Caco-2 (cell line): ENCODE measurements around the gene UBALD1. TPM values are rescaled to one million over a fixed set of nuclear protein-coding genes. Genes with fewer than 3 reads are reported as not detected.
"Not testable (repeated sequence)": the region's sequence is repeated elsewhere in the genome, so short reads cannot be mapped to it uniquely, and the experiment has no call there.

Experiments
- BruUV-seq: library from RNA; stranded (reverse); fragments of 400-500 nt; replicated peaks from 2 replicates; lab custom pipeline; 2021; lab: Mats Ljungman, UMichigan
- CTCF ChIA-PET: fragments of 300-600 bp; sonication (Branson Sonifier 250); formaldehyde crosslinking; loops from one replicate; lab custom pipeline; 2022; ENCODE audit warnings: antibody characterized with exemption; lab: Charles Lee
- POLR2A ChIA-PET: fragments of 300-600 bp; sonication (Branson Sonifier 250); formaldehyde crosslinking; loops from one replicate; lab custom pipeline; 2022; ENCODE audit warnings: antibody characterized with exemption; lab: Charles Lee
- DNase-seq, 2 experiments: peaks; one replicate each; pipeline versions ENCODE4 v3.0.0 to v3.0.0-alpha.2; 2020 to 2022
- H3K27me3 ChIP-seq: replicated peaks from 2 replicates; pipeline ENCODE4 v1.6.0; 2011; ENCODE audit warnings: low read length; ENCODE audit not compliant: control insufficient read depth, insufficient read depth
- H3K36me3 ChIP-seq: 2 replicates; pipeline ENCODE4 v1.5.1; 2011; ENCODE audit warnings: low read length; ENCODE audit not compliant: control insufficient read depth, insufficient read depth
- H3K4me1 ChIP-seq: fragments of 250-450 bp; sonication (Bioruptor Pico); 2 replicates; pipeline ENCODE4 v1.5.1; 2020; ENCODE audit warnings: mild to moderate bottlenecking
- H3K4me3 ChIP-seq: 2 replicates; pipeline ENCODE4 v1.5.1; 2011; ENCODE audit warnings: low read depth, mild to moderate bottlenecking, control low read depth, low read length
- H3K9me3 ChIP-seq: fragments of 250-450 bp; sonication (Bioruptor Pico); 2 replicates; pipeline ENCODE4 v1.5.1; 2020; ENCODE audit warnings: mild to moderate bottlenecking, moderate library complexity
- H3K27ac Mint-ChIP-seq: one replicate; pipeline ENCODE4 v1.8.0; 2022; ENCODE audit warnings: mixed read lengths; ENCODE audit not compliant: unreplicated experiment
- H3K27me3 Mint-ChIP-seq: one replicate; pipeline ENCODE4 v1.8.0; 2022; ENCODE audit warnings: mixed read lengths; ENCODE audit not compliant: insufficient read depth, unreplicated experiment
- H3K36me3 Mint-ChIP-seq: one replicate; pipeline ENCODE4 v1.8.0; 2022; ENCODE audit warnings: mild to moderate bottlenecking, mixed read lengths; ENCODE audit not compliant: insufficient read depth, unreplicated experiment
- H3K4me1 Mint-ChIP-seq: one replicate; pipeline ENCODE4 v1.8.0; 2022; ENCODE audit warnings: low read depth, mixed read lengths; ENCODE audit not compliant: unreplicated experiment
- H3K4me3 Mint-ChIP-seq: one replicate; pipeline ENCODE4 v1.8.0; 2022; ENCODE audit warnings: mild to moderate bottlenecking, moderate library complexity, mixed read lengths; ENCODE audit not compliant: unreplicated experiment
- H3K9me3 Mint-ChIP-seq: one replicate; pipeline ENCODE4 v1.8.0; 2022; ENCODE audit warnings: mixed read lengths; ENCODE audit not compliant: unreplicated experiment
- intact Hi-C: fragments of 100-400 bp; cut with micrococcal nuclease; formaldehyde crosslinking; loops from one replicate; pipeline ENCODE4 v1.10.0; 2022; ENCODE audit not compliant: unreplicated experiment
- total RNA-seq: library from RNA; stranded (reverse); gene quantifications from 2 replicates; pipeline ENCODE4 v1.2.3, GENCODE V29; 2022
- TF ChIP-seq, protein P1 (sequence below), 2 experiments: fragments of 200-600 bp in 1 of 2; IDR thresholded peaks; 1 replicate in 1 of 2; 2 replicates in 1 of 2; pipeline versions ENCODE4 v1.5.1 to v1.8.0; 2011 to 2022; ENCODE audit warnings: antibody characterized with exemption in 1 of 2, control low read depth in 1 of 2, inconsistent platforms in 1 of 2, low read depth in 1 of 2, low read length in 1 of 2, mild to moderate bottlenecking in 1 of 2, moderate library complexity in 1 of 2; ENCODE audit not compliant: insufficient read depth in 1 of 2, severe bottlenecking in 1 of 2, unreplicated experiment in 1 of 2

UBALD1 gene
- total RNA-seq, 1 experiment from 2014 or later: 32.4 TPM

GRCh38 chr16:4578961-4579530 lies 35.6 kb downstream of the UBALD1 start:
- Histone ChIP-seq H3K9me3 (no peaks in the 10 kb centered on the region), H3K4me1 (no peaks in the 10 kb centered on the region), H3K27me3 (no peaks in the 10 kb centered on the region), H3K36me3 (no peaks in the 10 kb centered on the region), H3K4me3 (no peak overlapping the region)
- no TSS peak for BruUV-seq
- no peaks in the 10 kb centered on the region for H3K9me3 Mint-ChIP-seq
- ChIA-PET CTCF (interaction anchor here (0.6 to 0.8 kb wide), 2 partner anchors 30 to 57 kb away, joined by 3 read pairs; no protein-coding TSS in a partner anchor), POLR2A (no interaction called here)
- no peaks in the 10 kb centered on the region for H3K27me3 Mint-ChIP-seq
- no peak for DNase-seq
- no peaks in the 10 kb centered on the region for H3K4me1 Mint-ChIP-seq
- H3K27ac Mint-ChIP-seq: no peak overlapping the region
- TF ChIP-seq, protein P1, sequence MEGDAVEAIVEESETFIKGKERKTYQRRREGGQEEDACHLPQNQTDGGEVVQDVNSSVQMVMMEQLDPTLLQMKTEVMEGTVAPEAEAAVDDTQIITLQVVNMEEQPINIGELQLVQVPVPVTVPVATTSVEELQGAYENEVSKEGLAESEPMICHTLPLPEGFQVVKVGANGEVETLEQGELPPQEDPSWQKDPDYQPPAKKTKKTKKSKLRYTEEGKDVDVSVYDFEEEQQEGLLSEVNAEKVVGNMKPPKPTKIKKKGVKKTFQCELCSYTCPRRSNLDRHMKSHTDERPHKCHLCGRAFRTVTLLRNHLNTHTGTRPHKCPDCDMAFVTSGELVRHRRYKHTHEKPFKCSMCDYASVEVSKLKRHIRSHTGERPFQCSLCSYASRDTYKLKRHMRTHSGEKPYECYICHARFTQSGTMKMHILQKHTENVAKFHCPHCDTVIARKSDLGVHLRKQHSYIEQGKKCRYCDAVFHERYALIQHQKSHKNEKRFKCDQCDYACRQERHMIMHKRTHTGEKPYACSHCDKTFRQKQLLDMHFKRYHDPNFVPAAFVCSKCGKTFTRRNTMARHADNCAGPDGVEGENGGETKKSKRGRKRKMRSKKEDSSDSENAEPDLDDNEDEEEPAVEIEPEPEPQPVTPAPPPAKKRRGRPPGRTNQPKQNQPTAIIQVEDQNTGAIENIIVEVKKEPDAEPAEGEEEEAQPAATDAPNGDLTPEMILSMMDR (IDR thresholded peaks at IDR 0.05; ENCODE audit: insufficient read depth in 1 of 2, low read depth in 1 of 2, low read length in 1 of 2, severe bottlenecking in 1 of 2, unreplicated experiment in 1 of 2): no peak
- no peaks in the 10 kb centered on the region for H3K36me3 Mint-ChIP-seq
- H3K4me3 Mint-ChIP-seq: no peak overlapping the region
- intact Hi-C loops: no loop called here

GRCh38 chr16:4576008-4576407 lies 38.7 kb downstream of the UBALD1 start:
- no peaks in the 10 kb centered on the region for H3K4me1 ChIP-seq
- H3K27me3 Mint-ChIP-seq: no peaks in the 10 kb centered on the region
- no peak overlapping the region for H3K27ac Mint-ChIP-seq
- H3K36me3 Mint-ChIP-seq: no peaks in the 10 kb centered on the region
- no peak overlapping the region for H3K4me3 ChIP-seq
- no peaks in the 10 kb centered on the region for H3K9me3 ChIP-seq
- no peaks in the 10 kb centered on the region for H3K4me1 Mint-ChIP-seq
- intact Hi-C loops: no loop called here
- no peaks in the 10 kb centered on the region for H3K9me3 Mint-ChIP-seq
- BruUV-seq: no TSS peak
- no peak for DNase-seq
- ChIA-PET POLR2A (no interaction called here), CTCF (interaction anchor here (0.8 kb wide), 1 partner anchor 27 kb away, joined by 6 read pairs; no protein-coding TSS in a partner anchor)
- no peaks in the 10 kb centered on the region for H3K36me3 ChIP-seq
- no peak overlapping the region for H3K4me3 Mint-ChIP-seq
- H3K27me3 ChIP-seq: no peaks in the 10 kb centered on the region
- TF ChIP-seq, protein P1 (IDR thresholded peaks at IDR 0.05; ENCODE audit: insufficient read depth in 1 of 2, low read depth in 1 of 2, low read length in 1 of 2, severe bottlenecking in 1 of 2, unreplicated experiment in 1 of 2): no peak

- no peaks in the 10 kb centered on the region for H3K27me3 ChIP-seq
- Mint-ChIP-seq H3K27ac (no peak overlapping the region), H3K27me3 (no peaks in the 10 kb centered on the region), H3K4me3 (no peak overlapping the region), H3K9me3 (no peaks in the 10 kb centered on the region), H3K4me1 (no peaks in the 10 kb centered on the region), H3K36me3 (no peaks in the 10 kb centered on the region)
- no peaks in the 10 kb centered on the region for H3K36me3 ChIP-seq
- TF ChIP-seq, protein P1 (IDR thresholded peaks at IDR 0.05; ENCODE audit: insufficient read depth in 1 of 2, low read depth in 1 of 2, low read length in 1 of 2, severe bottlenecking in 1 of 2, unreplicated experiment in 1 of 2): no peak
- intact Hi-C loops: no loop called here
- no peaks in the 10 kb centered on the region for H3K9me3 ChIP-seq
- CTCF ChIA-PET: interaction anchor here (0.6 to 0.8 kb wide), 3 partner anchors 26 to 1610 kb away, joined by 3 to 6 read pairs (median 3); partner anchors contain the start of gene HMOX2
- POLR2A ChIA-PET: no interaction called here
- no peak for DNase-seq
- no TSS peak for BruUV-seq
- no peaks in the 10 kb centered on the region for H3K4me1 ChIP-seq
- no peak overlapping the region for H3K4me3 ChIP-seq
Observed at GRCh38 chr16:4574919-4575705, 39.6 kb downstream of the UBALD1 start.

DNA sequence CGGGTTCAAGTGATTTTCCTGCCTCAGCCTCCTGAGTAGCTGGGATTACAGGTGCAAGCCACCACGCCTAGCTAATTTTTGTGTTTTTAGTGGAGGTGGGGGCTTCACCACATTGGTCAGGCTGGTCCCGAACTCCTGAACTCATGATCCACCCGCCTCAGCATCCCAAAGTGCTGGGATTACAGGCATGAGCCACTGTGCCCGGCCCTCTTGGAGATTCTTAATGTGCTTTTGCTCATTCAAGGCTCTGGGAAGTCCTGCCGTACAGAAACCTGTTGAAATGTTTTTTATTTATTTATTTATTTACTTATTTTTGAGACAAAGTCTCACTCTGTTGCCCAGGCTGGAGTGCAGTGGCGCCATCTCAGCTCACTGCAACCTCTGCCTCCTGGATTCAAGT lies 40.8 kb downstream of the UBALD1 start:
- H3K36me3 Mint-ChIP-seq, H3K4me3 ChIP-seq, intact Hi-C loops, DNase-seq, H3K36me3 ChIP-seq, BruUV-seq, H3K4me1 Mint-ChIP-seq, H3K27ac Mint-ChIP-seq, H3K9me3 Mint-ChIP-seq, H3K27me3 ChIP-seq, H3K27me3 Mint-ChIP-seq, H3K9me3 ChIP-seq, CTCF ChIA-PET, H3K4me1 ChIP-seq, H3K4me3 Mint-ChIP-seq, POLR2A ChIA-PET: not testable (repeated sequence)
